AG09309 (cell line): ENCODE data around the gene KCNK3.

ENCODE experiments used
- DNase-seq: peaks from one replicate; pipeline ENCODE4 v3.0.0-alpha.2; 2010; ENCODE audit warnings: low read depth
- H3K4me3 ChIP-seq: 2 replicates; pipeline ENCODE4 v1.5.1; 2011; ENCODE audit warnings: mild to moderate bottlenecking, low read depth, low read length, moderate library complexity; ENCODE audit not compliant: control insufficient read depth
- TF ChIP-seq, protein P1 (sequence below): IDR thresholded peaks from 2 replicates; pipeline ENCODE4 v1.5.1; 2011; ENCODE audit warnings: mild to moderate bottlenecking, low read depth, low read length, inconsistent platforms; ENCODE audit not compliant: insufficient read depth, control insufficient read depth; ENCODE audit errors: missing control alignments

Gene KCNK3

DNA sequence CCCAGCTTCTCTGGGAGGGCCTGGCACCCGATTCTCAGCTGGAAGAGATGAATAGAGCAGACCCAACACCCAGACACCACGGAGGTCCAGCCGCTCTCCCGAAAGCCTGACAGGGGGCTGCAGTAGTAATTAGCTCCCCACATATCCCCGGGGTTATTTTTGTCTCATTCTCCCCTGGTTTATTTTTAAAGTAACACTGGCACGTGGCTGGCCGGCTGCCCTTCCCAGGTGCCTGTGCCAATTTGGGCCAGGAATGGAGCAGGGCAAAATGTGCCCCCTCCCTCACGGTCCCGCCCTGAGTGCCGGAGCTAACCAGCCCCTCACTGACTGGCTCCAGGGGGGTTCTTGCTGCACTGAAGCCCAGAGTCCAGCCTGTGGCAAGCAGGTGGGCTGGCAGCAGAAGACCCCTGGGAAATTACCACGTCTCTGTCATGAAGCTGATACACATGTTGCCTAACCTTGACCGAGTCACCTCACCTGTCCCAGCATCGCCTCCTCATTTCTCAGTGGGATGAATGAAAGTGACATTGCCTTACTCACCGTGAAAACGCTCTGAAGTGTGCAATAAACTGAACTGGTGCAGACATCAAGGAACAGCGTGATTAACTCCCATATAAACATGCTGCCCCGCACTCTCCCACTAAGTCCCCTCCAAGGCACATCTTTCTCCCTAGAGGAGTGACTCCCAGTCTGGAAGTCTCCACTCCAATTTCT is 18.4 kb downstream of the KCNK3 start:
- H3K4me3 ChIP-seq, result no peak overlapping the region
- TF ChIP-seq, protein P1, sequence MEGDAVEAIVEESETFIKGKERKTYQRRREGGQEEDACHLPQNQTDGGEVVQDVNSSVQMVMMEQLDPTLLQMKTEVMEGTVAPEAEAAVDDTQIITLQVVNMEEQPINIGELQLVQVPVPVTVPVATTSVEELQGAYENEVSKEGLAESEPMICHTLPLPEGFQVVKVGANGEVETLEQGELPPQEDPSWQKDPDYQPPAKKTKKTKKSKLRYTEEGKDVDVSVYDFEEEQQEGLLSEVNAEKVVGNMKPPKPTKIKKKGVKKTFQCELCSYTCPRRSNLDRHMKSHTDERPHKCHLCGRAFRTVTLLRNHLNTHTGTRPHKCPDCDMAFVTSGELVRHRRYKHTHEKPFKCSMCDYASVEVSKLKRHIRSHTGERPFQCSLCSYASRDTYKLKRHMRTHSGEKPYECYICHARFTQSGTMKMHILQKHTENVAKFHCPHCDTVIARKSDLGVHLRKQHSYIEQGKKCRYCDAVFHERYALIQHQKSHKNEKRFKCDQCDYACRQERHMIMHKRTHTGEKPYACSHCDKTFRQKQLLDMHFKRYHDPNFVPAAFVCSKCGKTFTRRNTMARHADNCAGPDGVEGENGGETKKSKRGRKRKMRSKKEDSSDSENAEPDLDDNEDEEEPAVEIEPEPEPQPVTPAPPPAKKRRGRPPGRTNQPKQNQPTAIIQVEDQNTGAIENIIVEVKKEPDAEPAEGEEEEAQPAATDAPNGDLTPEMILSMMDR, result no peak
- no peak for DNase-seq

GRCh38 chr2:26711457-26712161 is 19.1 kb downstream of the KCNK3 start:
- DNase-seq, result no peak
- H3K4me3 ChIP-seq, result no peak overlapping the region
- TF ChIP-seq, protein P1, result no peak

DNA sequence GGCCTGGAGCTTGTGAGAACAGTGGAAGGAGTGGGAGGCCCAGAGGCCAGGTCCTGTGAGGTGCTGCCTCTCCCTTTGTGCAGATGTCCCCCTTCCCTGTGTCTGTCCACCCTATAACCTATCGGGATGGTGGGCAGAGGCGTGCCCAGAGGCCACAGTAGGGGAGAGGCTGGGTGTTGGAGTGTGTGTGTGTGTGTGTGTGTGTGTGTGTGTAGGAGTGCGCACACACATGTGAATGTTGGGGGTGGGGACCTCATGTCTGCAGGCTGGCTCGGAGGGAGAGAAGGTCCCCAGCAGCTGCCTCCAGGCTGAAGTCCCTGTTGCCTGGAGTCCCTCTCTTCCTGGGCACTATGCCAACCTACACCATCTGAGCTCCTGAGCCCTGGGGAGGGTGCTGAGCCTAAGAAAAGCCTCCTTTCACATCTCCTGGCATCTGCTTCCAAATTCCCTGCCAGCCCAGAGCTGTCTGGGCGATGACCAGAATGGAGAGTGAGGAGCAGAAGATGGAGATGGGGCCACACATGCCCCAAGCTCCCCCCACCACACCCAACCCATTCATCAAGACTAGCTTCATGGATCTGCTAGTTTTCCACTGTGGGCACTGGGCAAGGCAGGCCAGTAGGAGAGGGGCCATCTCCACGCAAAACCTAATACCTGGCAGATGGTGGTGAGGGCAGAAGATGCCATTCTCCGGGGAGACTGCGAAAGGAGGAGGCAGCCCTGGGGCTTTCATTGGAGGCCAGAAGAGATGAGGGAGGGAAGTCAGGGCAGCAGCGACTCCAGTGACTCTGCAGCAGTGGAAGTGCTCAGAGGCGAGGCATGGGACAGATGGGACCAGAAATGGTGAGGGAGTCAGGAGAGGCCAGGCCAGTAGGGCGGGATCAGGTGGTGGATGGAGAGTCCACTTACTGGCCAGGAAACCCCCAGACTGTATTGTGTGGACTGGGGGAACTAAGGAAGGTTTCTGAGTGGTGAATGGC is 20.3 kb downstream of the KCNK3 start:
- TF ChIP-seq, protein P1, result no peak
- H3K4me3 ChIP-seq, result no peak overlapping the region
- no peak for DNase-seq

- DNase-seq, result no peak
- no peak overlapping the region for H3K4me3 ChIP-seq
- TF ChIP-seq, protein P1, result no peak
Measured at GRCh38 chr2:26715528-26716270, 23.2 kb downstream of the KCNK3 start.

DNA sequence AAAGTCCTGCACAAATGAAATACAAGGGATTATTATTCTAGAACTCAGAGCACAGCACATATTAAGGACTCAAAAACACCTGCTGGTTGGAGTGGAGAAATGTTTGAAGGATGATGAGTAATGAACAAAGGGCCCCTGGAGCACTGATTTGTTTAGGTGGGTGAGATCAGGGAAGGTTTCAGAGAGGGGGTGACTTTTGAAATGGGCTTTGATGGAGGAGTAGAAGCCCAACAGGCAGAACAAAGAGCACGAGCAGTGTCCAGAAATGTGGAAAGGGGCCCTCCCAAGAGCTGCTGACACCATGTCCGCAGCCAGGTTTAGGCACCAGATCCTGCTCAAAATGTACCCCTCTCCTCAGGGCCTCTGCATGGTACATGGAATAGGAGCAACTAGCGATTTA is 23.8 kb downstream of the KCNK3 start:
- TF ChIP-seq, protein P1, result no peak
- no peak overlapping the region for H3K4me3 ChIP-seq
- DNase-seq, result no peak

GRCh38 chr2:26716769-26717168 is 24.2 kb downstream of the KCNK3 start:
- TF ChIP-seq, protein P1, result no peak
- DNase-seq, result no peak
- no peak overlapping the region for H3K4me3 ChIP-seq
